ENCODE measurements around the gene MEN1.

MEN1 gene

DNA sequence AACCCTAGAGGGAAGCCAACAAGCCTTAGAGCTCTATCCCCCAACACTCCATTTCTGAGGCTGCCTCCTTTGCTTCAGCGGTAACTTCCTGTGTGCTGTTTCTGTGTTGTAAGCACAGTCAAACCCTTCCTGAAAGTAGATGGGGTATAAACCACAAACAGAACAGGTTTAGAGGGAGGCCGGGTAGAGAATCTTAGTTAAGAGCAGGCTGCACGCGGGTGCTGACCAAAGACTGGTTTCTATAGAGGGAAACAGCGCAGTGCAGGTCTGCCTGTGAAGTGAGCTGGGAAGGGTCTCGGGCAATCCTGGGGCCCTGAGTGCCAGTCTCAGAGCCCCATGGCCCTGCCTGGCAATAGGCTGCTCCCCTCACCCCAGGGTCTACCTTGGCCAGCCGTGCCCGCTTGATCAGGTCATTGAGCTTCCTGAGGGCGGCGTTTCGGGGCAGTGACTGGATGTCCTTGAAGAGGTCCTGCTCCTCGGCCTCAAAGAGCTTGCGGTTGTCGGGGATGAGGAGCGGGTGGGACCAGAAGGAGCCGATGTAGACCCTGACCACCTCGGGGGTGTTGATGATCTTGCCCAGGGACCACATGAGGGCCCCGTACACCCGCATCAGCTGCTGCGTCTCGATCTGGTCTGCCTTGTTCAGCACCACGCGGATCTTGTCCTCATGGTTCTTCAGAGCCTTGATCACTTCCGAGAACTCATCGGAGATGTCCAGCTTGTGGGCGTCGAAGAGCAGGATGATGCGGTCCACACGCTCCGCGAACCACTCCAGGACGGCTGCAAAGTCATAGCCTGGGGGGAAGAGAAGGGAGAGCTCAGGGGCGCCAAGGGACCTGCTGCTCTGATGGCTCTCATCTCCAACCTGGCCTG is 49.4 kb upstream of the MEN1 start:
- no peak overlapping the region for H3K27ac ChIP-seq (ENCODE audit: extremely low read depth, low read depth, low read length)
- no peaks in the 10 kb centered on the region for H3K9me3 ChIP-seq (ENCODE audit: control insufficient read depth, insufficient read depth, low read depth, low read length)
- peaks cover 0 to 22% of the 10 kb centered on the region in 2 experiments; a peak in 1 of 3 replicates for H3K36me3 ChIP-seq (ENCODE audit: control insufficient read depth in 2 of 2, insufficient read depth in 1 of 2, low read length in 2 of 2)
- no peak overlapping the region for H3K4me3 ChIP-seq (ENCODE audit: low read depth, low read length)
- ChIA-PET POLR2A (interaction anchor here (0.7 to 1.3 kb wide), 3 partner anchors 30 to 1256 kb away, joined by 3 to 4 read pairs (median 3); partner anchors contain the start of genes FAU and MRPL49), CTCF (interaction anchor here (0.6 to 1.4 kb wide), 5 partner anchors 9 to 244 kb away, joined by 3 to 5 read pairs (median 3); no protein-coding TSS in a partner anchor)
- TF ChIP-seq ZNF274 (IDR thresholded peaks at IDR 0.05; ENCODE audit: low read length), result no peak
- no peak for TF ChIP-seq ZNF274 (tag by site-specific recombination; IDR thresholded peaks at IDR 0.05; ENCODE audit: borderline replicate concordance)
- TF ChIP-seq ZNF610 (tag by site-specific recombination; IDR thresholded peaks at IDR 0.05; ENCODE audit: borderline replicate concordance), result no peak
- no peak for TF ChIP-seq RBAK (tag by site-specific recombination; IDR thresholded peaks at IDR 0.05)
- TF ChIP-seq SETDB1 (IDR thresholded peaks at IDR 0.05; ENCODE audit: insufficient read length, low read length), result no peak
- TF ChIP-seq ZNF621 (tag by site-specific recombination; IDR thresholded peaks at IDR 0.05), result no peak
- TF ChIP-seq ZNF157 (tag by site-specific recombination; IDR thresholded peaks at IDR 0.05), result no peak
- no peak for TF ChIP-seq KLF9 (tag by site-specific recombination; IDR thresholded peaks at IDR 0.05; ENCODE audit: low read depth)
- TF ChIP-seq ZNF362 (tag by site-specific recombination; IDR thresholded peaks at IDR 0.05), result no peak
- TF ChIP-seq, protein P1, sequence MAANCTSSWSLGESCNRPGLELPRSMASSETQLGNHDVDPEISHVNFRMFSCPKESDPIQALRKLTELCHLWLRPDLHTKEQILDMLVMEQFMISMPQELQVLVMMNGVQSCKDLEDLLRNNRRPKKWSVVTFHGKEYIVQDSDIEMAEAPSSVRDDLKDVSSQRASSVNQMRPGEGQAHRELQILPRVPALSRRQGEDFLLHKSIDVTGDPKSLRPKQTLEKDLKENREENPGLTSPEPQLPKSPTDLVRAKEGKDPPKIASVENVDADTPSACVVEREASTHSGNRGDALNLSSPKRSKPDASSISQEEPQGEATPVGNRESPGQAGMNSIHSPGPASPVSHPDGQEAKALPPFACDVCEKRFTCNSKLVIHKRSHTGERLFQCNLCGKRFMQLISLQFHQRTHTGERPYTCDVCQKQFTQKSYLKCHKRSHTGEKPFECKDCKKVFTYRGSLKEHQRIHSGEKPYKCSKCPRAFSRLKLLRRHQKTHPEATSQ (tag by site-specific recombination; IDR thresholded peaks at IDR 0.05), result no peak
- no peaks in the 10 kb centered on the region for H3K4me1 ChIP-seq (ENCODE audit: control insufficient read depth, insufficient read depth, low read length)

- H3K9me3 ChIP-seq (ENCODE audit: control insufficient read depth, insufficient read depth, low read depth, low read length), result no peaks in the 10 kb centered on the region
- H3K4me3 ChIP-seq (ENCODE audit: low read depth, low read length), result no peak overlapping the region
- H3K4me1 ChIP-seq (ENCODE audit: control insufficient read depth, insufficient read depth, low read length), result no peaks in the 10 kb centered on the region
- ChIA-PET CTCF (interaction anchor here (0.5 to 1.4 kb wide), 6 partner anchors 11 to 170 kb away, joined by 3 to 5 read pairs (median 3); no protein-coding TSS in a partner anchor), POLR2A (interaction anchor here (1.1 kb wide), 1 partner anchor 31 kb away, joined by 3 read pairs; no protein-coding TSS in a partner anchor)
- TF ChIP-seq GLIS1 (tag by site-specific recombination; IDR thresholded peaks at IDR 0.05) (no peak), ZNF211 (tag by site-specific recombination; IDR thresholded peaks at IDR 0.05; ENCODE audit: low read depth) (no peak)
- TF ChIP-seq, protein P1 (tag by site-specific recombination; IDR thresholded peaks at IDR 0.05), result no peak
- TF ChIP-seq, protein P2, sequence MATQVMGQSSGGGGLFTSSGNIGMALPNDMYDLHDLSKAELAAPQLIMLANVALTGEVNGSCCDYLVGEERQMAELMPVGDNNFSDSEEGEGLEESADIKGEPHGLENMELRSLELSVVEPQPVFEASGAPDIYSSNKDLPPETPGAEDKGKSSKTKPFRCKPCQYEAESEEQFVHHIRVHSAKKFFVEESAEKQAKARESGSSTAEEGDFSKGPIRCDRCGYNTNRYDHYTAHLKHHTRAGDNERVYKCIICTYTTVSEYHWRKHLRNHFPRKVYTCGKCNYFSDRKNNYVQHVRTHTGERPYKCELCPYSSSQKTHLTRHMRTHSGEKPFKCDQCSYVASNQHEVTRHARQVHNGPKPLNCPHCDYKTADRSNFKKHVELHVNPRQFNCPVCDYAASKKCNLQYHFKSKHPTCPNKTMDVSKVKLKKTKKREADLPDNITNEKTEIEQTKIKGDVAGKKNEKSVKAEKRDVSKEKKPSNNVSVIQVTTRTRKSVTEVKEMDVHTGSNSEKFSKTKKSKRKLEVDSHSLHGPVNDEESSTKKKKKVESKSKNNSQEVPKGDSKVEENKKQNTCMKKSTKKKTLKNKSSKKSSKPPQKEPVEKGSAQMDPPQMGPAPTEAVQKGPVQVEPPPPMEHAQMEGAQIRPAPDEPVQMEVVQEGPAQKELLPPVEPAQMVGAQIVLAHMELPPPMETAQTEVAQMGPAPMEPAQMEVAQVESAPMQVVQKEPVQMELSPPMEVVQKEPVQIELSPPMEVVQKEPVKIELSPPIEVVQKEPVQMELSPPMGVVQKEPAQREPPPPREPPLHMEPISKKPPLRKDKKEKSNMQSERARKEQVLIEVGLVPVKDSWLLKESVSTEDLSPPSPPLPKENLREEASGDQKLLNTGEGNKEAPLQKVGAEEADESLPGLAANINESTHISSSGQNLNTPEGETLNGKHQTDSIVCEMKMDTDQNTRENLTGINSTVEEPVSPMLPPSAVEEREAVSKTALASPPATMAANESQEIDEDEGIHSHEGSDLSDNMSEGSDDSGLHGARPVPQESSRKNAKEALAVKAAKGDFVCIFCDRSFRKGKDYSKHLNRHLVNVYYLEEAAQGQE (tag by site-specific recombination; IDR thresholded peaks at IDR 0.05), result no peak
- TF ChIP-seq, protein P3, sequence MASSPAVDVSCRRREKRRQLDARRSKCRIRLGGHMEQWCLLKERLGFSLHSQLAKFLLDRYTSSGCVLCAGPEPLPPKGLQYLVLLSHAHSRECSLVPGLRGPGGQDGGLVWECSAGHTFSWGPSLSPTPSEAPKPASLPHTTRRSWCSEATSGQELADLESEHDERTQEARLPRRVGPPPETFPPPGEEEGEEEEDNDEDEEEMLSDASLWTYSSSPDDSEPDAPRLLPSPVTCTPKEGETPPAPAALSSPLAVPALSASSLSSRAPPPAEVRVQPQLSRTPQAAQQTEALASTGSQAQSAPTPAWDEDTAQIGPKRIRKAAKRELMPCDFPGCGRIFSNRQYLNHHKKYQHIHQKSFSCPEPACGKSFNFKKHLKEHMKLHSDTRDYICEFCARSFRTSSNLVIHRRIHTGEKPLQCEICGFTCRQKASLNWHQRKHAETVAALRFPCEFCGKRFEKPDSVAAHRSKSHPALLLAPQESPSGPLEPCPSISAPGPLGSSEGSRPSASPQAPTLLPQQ (tag by site-specific recombination; IDR thresholded peaks at IDR 0.05), result no peak
- no peak overlapping the region for H3K27ac ChIP-seq (ENCODE audit: extremely low read depth, low read depth, low read length)
- H3K36me3 ChIP-seq (ENCODE audit: control insufficient read depth in 2 of 2, insufficient read depth in 1 of 2, low read length in 2 of 2), result peaks cover 0 to 32% of the 10 kb centered on the region in 2 experiments; a peak in 1 of 3 replicates
These were observed 48.3 kb upstream of the MEN1 start for GRCh38 chr11:64858467-64859263.

Data from HEK293 (cell line).